NT2/D1 (cell line): ENCODE data around the gene PBX1.

ENCODE experiments used
- SUZ12 ChIP-seq: IDR thresholded peaks from 2 replicates; pipeline ENCODE4 v1.6.1; 2011; ENCODE audit not compliant: insufficient read length, insufficient read depth; ENCODE audit errors: extremely low read depth
- YY1 ChIP-seq: IDR thresholded peaks from 2 replicates; pipeline ENCODE4 v1.6.1; 2011; ENCODE audit not compliant: insufficient read length, insufficient read depth
- ZNF274 ChIP-seq: IDR thresholded peaks from 2 replicates; pipeline ENCODE4 v1.6.1; 2011; ENCODE audit warnings: mild to moderate bottlenecking, low read depth, low read length

- TF ChIP-seq ZNF274 (no peak), SUZ12 (no peak), YY1 (no peak)
Observed at GRCh38 chr1:164576291-164577271, 17.6 kb downstream of the PBX1 start.
